ENCODE results near the gene GAS2L2. TPM values are rescaled to one million over a fixed set of nuclear protein-coding genes. Genes with fewer than 3 reads are reported as not detected.

The GAS2L2 gene
- total RNA-seq, 1 donor from 2014 or later: not detected

GRCh38 chr17:35745246-35745645 is 7.8 kb downstream of the GAS2L2 start:
- Mint-ChIP-seq H3K36me3 (ENCODE audit: low read depth) (no peaks in the 10 kb centered on the region), H3K9me3 (ENCODE audit: low read depth) (no peaks in the 10 kb centered on the region), H3K27ac (ENCODE audit: unreplicated experiment) (no peak overlapping the region), H3K4me1 (ENCODE audit: low read depth) (peaks cover 18% of the 10 kb centered on the region), H3K4me3 (ENCODE audit: unreplicated experiment) (no peak overlapping the region), H3K27me3 (ENCODE audit: low read depth) (peaks cover 32% of the 10 kb centered on the region)
- no peak for TF ChIP-seq CTCF (IDR thresholded peaks at IDR 0.05)
- no peak for DNase-seq (ENCODE audit: low spot score)

- DNase-seq (ENCODE audit: low spot score): no peak
- no peaks in the 10 kb centered on the region for H3K36me3 Mint-ChIP-seq (ENCODE audit: low read depth)
- no peak for TF ChIP-seq CTCF (IDR thresholded peaks at IDR 0.05)
- H3K27ac Mint-ChIP-seq (ENCODE audit: unreplicated experiment): no peak overlapping the region
- no peaks in the 10 kb centered on the region for H3K9me3 Mint-ChIP-seq (ENCODE audit: low read depth)
- peaks cover 15% of the 10 kb centered on the region for H3K4me1 Mint-ChIP-seq (ENCODE audit: low read depth)
- no peak overlapping the region for H3K4me3 Mint-ChIP-seq (ENCODE audit: unreplicated experiment)
- peaks cover 34% of the 10 kb centered on the region for H3K27me3 Mint-ChIP-seq (ENCODE audit: low read depth)
Observed at GRCh38 chr17:35744830-35745229, 8.2 kb downstream of the GAS2L2 start.

GRCh38 chr17:35743626-35744328 is 9.3 kb downstream of the GAS2L2 start:
- Mint-ChIP-seq H3K9me3 (ENCODE audit: low read depth) (no peaks in the 10 kb centered on the region), H3K36me3 (ENCODE audit: low read depth) (peaks cover 2% of the 10 kb centered on the region), H3K4me3 (ENCODE audit: unreplicated experiment) (no peak overlapping the region), H3K27ac (ENCODE audit: unreplicated experiment) (no peak overlapping the region), H3K4me1 (ENCODE audit: low read depth) (peaks cover 12% of the 10 kb centered on the region), H3K27me3 (ENCODE audit: low read depth) (peaks cover 30% of the 10 kb centered on the region)
- TF ChIP-seq CTCF (IDR thresholded peaks at IDR 0.05): no peak
- DNase-seq (ENCODE audit: low spot score): no peak

- no peaks in the 10 kb centered on the region for H3K9me3 Mint-ChIP-seq (ENCODE audit: low read depth)
- peaks cover 6% of the 10 kb centered on the region for H3K4me1 Mint-ChIP-seq (ENCODE audit: low read depth)
- H3K36me3 Mint-ChIP-seq (ENCODE audit: low read depth): peaks cover 2% of the 10 kb centered on the region
- H3K27ac Mint-ChIP-seq (ENCODE audit: unreplicated experiment): no peak overlapping the region
- no peak overlapping the region for H3K4me3 Mint-ChIP-seq (ENCODE audit: unreplicated experiment)
- H3K27me3 Mint-ChIP-seq (ENCODE audit: low read depth): peaks cover 27% of the 10 kb centered on the region
- no peak for TF ChIP-seq CTCF (IDR thresholded peaks at IDR 0.05)
- no peak for DNase-seq (ENCODE audit: low spot score)
Observed at GRCh38 chr17:35742896-35743477, 10.1 kb downstream of the GAS2L2 start.

GRCh38 chr17:35742496-35742895 is 10.5 kb downstream of the GAS2L2 start:
- no peaks in the 10 kb centered on the region for H3K9me3 Mint-ChIP-seq (ENCODE audit: low read depth)
- H3K27me3 Mint-ChIP-seq (ENCODE audit: low read depth): peaks cover 27% of the 10 kb centered on the region
- peaks cover 2% of the 10 kb centered on the region for H3K36me3 Mint-ChIP-seq (ENCODE audit: low read depth)
- no peak for DNase-seq (ENCODE audit: low spot score)
- no peak overlapping the region for H3K4me3 Mint-ChIP-seq (ENCODE audit: unreplicated experiment)
- H3K27ac Mint-ChIP-seq (ENCODE audit: unreplicated experiment): no peak overlapping the region
- H3K4me1 Mint-ChIP-seq (ENCODE audit: low read depth): peaks cover 6% of the 10 kb centered on the region
- TF ChIP-seq CTCF (IDR thresholded peaks at IDR 0.05): no peak

Measured in chondrocyte (in vitro differentiated cells).